Prostate gland (tissue), 2 donors: Measurements from ENCODE around the gene TMC8.

Experiments
- CTCF ChIP-seq, 4 experiments: fragments of 200-600 bp in 2 of 4; fragments of 450-650 bp in 2 of 4; sonication (generic) in 2 of 4; IDR thresholded peaks; 1 replicate in 3 of 4; 2 replicates in 1 of 4; pipeline ENCODE4 v1.5.1; 2016 to 2019; ENCODE audit warnings: antibody characterized with exemption in 4 of 4, mild to moderate bottlenecking in 2 of 4, moderate library complexity in 2 of 4
- POLR2A ChIP-seq: fragments of 450-650 bp; IDR thresholded peaks from one replicate; pipeline ENCODE4 v1.6.1; 2016; ENCODE audit warnings: antibody characterized with exemption, mild to moderate bottlenecking
- POLR2AphosphoS5 ChIP-seq: sonication (generic); formaldehyde crosslinking; IDR thresholded peaks from one replicate; pipeline ENCODE4 v1.6.1; 2017; ENCODE audit warnings: antibody characterized with exemption

- TF ChIP-seq CTCF (IDR thresholded peaks at IDR 0.05) (no peak), POLR2A (no peak), POLR2AphosphoS5 (no peak)
Measured at GRCh38 chr17:78092794-78093324, 37.7 kb upstream of the TMC8 start.
